GM18498 (cell line): ENCODE data around the gene TSKS.

ENCODE experiments used
- ATAC-seq: cut with Tn5 transposase; IDR thresholded peaks from one replicate; pipeline ENCODE4 v1.9.1; 2021; ENCODE audit warnings: mild to moderate bottlenecking, moderate library complexity; ENCODE audit not compliant: unreplicated experiment

Gene TSKS

GRCh38 chr19:49767967-49768581, 5.0 kb upstream of the TSKS start:
- no peak for ATAC-seq

- ATAC-seq = no peak
These were observed 4.3 kb upstream of the TSKS start for GRCh38 chr19:49767381-49767780.

DNA sequence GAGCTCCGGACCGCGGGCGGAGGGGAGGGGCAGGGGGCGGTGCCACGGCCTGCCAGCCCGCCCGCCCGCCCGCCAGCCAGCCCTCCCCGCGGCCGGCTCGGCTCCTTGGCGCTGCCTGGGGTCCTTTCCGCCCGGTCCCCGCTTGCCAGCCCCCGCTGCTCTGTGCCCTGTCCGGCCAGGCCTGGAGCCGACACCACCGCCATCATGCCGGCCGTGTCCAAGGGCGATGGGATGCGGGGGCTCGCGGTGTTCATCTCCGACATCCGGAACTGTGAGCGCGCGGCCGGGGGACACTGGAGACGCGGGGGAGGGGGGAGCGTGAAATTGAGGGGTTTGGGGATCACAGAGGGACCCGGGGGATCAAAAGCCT, 3.8 kb upstream of the TSKS start, which contains the start of gene AP2A1:
AP2A1 (plus strand) TSS at position 72 of the 370 bp plus-strand sequence; CDS start at position 205, 133 bp downstream.
- ATAC-seq = no peak

DNA sequence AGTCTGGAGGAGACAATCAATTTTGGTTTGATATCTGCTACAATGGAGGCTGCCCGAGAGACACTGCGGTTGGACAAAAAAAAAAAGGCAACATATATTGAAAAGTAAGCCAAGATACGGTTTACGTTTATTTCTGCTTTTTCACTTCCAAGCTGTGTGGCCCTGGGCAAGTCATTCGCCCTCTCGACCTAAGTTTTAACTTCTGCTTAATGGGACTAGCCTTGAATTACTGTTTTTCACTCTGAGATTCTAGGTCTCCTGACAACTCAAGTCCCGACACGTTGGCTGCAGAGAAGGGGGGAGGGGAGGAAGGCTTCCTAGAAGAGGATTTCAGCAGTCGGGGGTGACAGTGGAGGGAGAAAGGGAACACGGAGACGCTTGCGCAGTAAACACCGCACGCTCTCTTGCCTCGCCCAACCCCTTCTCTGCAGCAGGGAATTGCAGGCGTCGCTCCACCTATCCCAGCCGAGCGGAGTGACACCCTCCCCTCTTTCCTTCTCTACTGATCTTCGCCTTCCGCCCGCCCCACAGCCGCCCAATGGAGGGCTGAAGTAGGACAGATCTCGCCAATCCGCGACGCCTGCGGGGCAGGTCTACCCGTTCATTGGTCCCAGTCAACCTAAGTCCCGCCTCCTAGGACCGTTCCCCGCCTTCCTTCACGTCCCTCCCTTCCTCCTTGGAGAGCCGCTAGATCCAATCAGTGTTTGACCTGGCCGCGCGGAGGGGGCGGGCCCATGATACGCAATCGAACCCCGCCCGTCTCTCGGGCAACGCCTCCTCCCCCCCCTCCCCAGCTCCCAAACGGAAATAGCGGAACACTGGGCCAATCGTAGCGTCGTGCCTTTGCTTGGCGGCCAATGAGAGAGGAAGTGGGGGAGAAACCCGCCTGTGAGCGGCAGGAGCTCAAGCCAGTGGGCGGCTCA, 3.2 kb upstream of the TSKS start:
- ATAC-seq = peak; percentile 93

DNA sequence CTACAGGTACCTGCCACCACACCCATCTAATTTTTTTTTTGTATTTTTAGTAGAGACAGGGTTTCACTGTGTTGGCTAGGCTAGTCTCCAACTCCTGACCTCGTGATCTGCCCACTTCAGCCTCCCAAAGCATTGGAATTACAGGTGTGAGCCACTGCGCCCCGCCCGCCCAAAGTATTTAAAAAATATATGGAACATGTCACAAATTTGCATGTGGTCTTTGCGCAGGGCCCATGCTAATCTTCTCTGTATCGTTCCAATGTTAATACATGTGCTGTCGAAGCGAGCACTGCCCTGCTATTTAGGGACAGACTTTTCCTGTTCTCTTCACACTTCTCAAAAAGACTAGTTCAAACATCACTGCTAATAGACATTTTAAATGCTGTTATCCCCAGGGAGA, 1.2 kb upstream of the TSKS start:
- ATAC-seq = no peak

- ATAC-seq = no peak
These were observed 1.3 kb downstream of the TSKS start for GRCh38 chr19:49761625-49762311.

DNA sequence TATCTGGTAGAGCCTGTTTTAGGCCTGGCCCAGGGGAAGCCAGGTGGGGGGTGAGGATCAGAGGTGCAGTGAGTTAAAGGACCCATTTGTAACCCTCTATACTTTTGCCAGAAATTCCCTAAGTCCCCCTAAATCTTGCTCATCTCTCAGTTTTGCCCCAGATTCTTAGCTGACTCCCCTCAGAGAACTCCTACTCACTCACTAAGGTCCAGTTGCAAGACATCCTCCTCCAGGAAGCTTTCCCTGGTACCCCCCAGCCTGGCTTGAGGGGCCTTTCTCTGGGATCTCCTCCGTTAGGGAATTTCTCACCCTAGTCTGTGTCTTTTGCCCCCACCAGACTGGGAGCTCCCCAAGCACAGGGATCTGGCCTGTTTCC, 1.9 kb downstream of the TSKS start:
- ATAC-seq = no peak

- no peak for ATAC-seq
These were observed 4.8 kb downstream of the TSKS start for GRCh38 chr19:49758292-49758691.

- ATAC-seq = no peak
These were observed 7.2 kb downstream of the TSKS start for GRCh38 chr19:49755956-49756355.

- ATAC-seq = no peak
These were observed 10.4 kb downstream of the TSKS start for GRCh38 chr19:49752701-49753100.

DNA sequence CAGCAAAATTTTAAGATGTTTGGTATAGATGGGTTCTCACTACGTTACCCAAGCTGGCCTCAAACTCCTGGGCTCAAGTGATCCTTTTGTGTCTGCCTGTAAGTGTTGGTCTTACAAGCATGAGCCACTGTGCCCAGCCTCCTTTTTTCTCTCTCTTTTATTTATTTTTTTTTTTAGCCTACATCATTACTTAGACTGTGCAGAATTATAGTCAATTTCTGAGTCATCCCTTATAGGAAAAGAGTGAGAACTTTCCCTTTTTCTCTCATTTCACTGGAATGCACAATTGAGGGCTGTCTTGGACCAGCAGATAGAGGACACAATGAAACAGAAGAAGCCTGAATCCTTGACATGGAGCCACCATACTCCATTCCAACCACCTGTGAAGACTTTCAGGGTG, 13.3 kb downstream of the TSKS start:
- no peak for ATAC-seq

- ATAC-seq = no peak
These were observed 13.9 kb downstream of the TSKS start for GRCh38 chr19:49749055-49749716.

DNA sequence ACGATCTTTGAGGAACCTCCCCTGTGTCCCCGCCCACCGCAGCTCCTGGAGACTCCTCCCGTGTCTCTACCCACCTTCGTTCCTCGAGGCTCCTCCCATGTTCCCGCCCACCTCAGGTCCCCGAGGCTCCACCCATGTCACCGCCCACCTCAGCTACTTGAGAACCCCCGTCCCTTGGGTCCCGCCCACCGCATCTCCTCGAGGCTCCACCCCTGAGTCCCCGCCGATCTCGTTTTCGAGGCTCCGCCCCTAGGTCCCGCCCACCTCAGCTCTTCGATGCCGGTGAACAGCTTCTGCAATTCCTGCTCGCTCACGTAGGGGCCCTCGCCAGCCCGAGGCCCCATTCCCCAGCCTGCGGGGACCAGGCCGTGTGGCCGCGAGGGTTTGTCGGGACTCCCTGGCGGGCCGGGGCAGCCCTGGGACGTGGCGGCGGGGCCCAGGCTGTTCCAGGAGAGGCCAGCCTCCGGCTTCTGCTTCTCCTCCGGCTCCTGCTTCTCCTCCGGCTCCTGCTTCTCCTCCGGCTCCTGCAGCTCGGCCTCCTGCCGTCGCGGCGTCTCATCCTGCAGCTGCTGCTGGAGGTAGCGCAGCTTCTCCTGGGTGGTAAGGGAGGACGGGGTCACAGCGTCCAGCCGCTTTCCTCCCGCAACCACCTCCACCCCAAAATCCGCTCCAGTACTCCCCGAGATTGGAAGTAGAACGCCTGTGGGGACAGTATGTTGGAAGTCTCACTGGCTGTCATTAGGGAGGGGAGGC, 16.7 kb downstream of the TSKS start:
- ATAC-seq = no peak

DNA sequence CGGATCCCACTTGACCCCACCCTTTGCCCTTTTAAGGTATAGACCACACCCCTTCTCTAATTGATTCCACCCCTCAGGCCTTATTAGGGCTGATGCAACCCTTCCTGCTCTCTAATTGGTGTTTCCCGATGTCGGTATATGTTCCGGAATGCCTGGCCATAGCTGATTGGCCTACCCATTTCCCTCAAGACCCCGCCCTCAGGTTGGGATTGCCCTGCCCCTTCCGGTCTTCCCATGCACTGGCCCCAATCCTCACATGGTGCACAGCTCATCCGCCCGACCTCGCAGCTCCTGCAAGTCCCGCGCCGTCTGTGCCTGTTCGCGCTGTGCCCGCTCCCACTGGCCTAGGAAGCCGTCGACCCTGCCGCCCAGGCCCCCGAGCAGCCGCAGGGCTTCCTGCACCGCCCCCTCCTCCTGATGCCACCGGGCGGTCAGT, 18.1 kb downstream of the TSKS start:
- no peak for ATAC-seq

DNA sequence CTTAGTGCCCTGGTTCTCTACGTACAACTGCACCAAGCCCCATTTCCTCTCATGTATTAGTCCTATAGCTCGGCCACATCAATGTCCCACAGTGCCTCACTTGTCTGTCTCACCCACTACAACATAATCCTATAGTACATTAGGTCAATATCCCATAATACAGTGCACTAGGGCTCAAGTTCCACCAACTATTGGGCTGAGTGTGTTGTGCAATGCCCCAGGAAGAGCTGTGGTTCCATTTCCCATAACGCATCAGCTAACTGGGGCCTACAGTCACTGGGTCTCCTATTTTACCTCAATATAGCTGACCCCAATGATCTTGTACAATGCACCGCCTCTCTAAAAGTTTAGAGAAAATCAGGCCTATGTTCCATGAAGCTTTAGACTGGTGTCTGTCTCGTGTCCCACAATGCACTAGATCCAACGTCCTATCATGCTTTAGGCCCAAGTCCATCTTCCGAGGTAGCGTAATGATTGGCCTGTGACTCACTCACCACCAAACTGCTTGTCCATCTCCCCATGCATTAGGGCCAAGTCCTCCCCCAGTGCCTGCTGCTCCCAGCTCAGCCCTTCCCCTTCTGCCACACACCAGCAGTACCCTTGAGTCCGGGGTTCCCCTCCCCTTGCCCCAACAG, 21.8 kb downstream of the TSKS start:
- ATAC-seq = no peak

DNA sequence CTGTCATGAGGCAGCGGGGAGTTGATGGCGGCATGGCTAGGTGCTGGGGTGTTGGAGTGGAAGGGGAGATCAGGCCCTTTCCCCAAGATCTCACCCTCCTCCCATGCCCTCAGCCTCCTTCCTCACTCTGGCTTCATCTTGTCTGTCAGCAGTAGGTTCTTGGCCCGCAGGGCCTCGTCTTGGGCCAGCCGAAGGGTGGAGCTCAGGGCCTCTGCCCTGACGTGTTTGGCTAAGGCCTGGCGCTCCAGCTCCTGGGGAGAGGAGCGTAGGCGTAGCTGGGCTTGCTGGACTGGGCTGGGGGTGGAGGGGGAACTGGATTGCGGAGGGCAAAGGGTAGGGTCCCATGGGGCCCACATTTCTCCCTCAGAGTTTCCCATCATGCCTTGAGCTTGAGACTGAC, 23.2 kb downstream of the TSKS start:
- ATAC-seq = no peak

DNA sequence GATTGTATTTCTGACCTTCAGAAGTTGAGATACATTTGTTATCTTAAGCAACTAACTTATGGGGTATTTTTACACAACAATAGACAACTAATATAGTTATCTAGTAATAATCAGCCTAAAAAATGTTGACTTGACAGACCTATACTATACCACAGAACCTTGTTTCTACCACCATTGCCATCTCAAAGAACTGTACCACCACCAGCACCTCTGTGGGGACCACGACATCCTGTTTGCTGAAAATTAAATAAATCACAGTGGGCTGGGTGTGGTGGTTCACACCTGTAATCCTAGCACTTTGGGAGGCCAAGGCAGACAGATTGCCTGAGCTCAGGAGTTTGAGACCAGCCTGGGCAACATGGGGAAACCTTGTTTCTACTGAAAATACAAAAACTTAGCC, 24.0 kb downstream of the TSKS start:
- no peak for ATAC-seq

DNA sequence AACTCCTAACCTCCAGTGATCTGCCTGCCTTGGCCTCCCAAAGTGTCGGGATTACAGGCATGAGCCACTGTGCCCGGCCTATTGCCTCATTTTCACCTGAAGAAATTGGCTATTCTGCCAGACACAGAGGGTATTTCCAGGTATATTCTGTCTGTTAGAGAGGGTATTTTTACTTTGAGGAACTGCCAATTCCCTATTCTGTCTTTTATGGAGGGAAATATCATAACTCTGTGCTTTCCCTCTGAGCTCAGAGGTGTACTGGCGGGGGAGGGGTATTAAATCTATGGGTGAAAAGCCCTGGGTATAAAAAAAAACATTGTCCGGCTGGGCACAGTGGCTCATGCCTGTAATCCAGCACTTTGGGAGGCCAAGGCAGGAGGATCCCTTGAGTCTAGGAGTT, 24.8 kb downstream of the TSKS start:
- ATAC-seq = no peak

DNA sequence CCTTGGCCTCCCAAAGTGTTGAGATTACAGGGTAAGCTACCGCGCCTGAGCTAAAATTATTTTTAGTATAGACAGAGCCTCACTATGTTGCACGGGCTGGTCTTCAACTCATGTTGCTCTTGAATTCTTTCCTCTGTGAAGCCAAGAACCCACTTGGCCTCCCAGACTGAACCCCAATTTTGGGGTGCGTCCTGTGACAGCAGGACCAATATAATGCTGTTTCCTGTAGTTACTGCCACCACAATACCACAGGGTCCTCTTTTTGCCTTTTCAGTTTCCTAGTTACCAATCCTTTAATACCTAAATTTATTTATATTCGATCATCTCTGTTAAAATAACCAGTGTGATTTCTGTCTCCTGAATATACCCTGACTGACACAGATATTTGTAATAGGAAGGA, 32.9 kb downstream of the TSKS start:
- no peak for ATAC-seq
